ENCODE data around the gene PTPRN2.

DNA sequence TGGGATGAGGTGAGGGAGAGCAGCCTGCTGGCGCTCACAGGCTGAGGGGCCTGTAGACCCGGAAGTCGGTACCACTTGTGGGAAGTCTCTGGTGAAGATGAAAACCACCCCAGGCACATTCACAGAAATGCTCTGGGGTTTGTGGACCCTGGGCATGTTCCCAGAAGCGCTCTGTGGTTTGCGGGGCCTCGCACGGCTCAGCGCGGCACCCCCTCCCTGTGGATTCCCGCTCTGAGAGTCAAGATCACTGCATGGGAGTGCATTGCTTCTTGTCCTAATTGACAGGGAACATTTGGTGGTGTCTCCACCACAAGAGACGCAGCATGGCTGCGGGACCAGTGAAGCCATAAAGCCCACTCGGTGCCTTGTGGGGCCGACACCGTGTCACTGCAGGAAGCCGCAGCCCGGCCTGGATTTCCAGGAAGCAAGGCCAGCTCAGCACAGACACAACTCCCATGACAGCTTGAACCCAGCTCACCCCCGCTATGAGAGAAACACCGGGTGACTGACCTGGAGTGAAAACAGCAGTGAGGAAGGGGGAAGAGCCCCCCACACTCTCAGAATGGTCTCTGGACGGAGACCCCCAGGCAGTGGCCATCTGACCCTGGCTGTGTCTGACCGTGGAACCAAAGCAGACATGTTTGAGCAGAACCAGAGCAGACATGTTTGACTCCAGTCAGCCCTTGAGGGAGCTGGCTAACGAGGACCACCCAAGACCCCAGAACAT lies 157.2 kb downstream of the PTPRN2 start:
- TF ChIP-seq CTCF (IDR thresholded peaks at IDR 0.05) (no peak), POLR2A (IDR thresholded peaks at IDR 0.05) (no peak)
